MCF 10A (cell line): Measurements from ENCODE around the gene SNX7. TPM values are rescaled to one million over a fixed set of nuclear protein-coding genes. Genes with fewer than 3 reads are reported as not detected.

Experiments used
- BruUV-seq: library from RNA; stranded (reverse); fragments of 400-500 nt; replicated peaks from 2 replicates; lab custom pipeline; 2021; lab: Mats Ljungman, UMichigan
- CTCF ChIA-PET: fragments of 300-600 bp; sonication (Branson Sonifier 250); formaldehyde crosslinking; extraction: SDS; loops from one replicate; lab custom pipeline; 2021; ENCODE audit warnings: antibody characterized with exemption, inconsistent platforms; lab: Yijun Ruan, JAX
- POLR2A ChIA-PET: fragments of 300-600, 350-650 bp; sonication (Branson Sonifier 250); formaldehyde crosslinking; extraction: SDS; loops from one replicate; lab custom pipeline; 2020; ENCODE audit warnings: antibody characterized with exemption, inconsistent platforms; lab: Yijun Ruan, JAX
- DNase-seq: peaks from one replicate; pipeline ENCODE4 v3.0.0-alpha.2; 2018; ENCODE audit not compliant: unreplicated experiment
- H3K27ac Mint-ChIP-seq: one replicate; pipeline ENCODE4 v1.8.0; 2022; ENCODE audit warnings: mild to moderate bottlenecking, low read depth, mixed read lengths; ENCODE audit not compliant: unreplicated experiment
- H3K27me3 Mint-ChIP-seq: one replicate; pipeline ENCODE4 v1.8.0; 2022; ENCODE audit warnings: mixed read lengths; ENCODE audit not compliant: insufficient read depth, unreplicated experiment
- H3K36me3 Mint-ChIP-seq: one replicate; pipeline ENCODE4 v1.8.0; 2022; ENCODE audit warnings: mild to moderate bottlenecking, moderate library complexity, mixed read lengths; ENCODE audit not compliant: insufficient read depth, unreplicated experiment
- H3K4me1 Mint-ChIP-seq: one replicate; pipeline ENCODE4 v1.8.0; 2022; ENCODE audit warnings: mixed read lengths; ENCODE audit not compliant: insufficient read depth, unreplicated experiment
- H3K4me3 Mint-ChIP-seq: one replicate; pipeline ENCODE4 v1.8.0; 2022; ENCODE audit warnings: mild to moderate bottlenecking, moderate library complexity, mixed read lengths; ENCODE audit not compliant: unreplicated experiment
- H3K9me3 Mint-ChIP-seq: one replicate; pipeline ENCODE4 v1.8.0; 2022; ENCODE audit warnings: mixed read lengths; ENCODE audit not compliant: unreplicated experiment
- intact Hi-C: fragments of 100-400 bp; cut with micrococcal nuclease; formaldehyde crosslinking; loops from 2 replicates; pipeline ENCODE4 v1.14.1; 2022
- total RNA-seq: library from RNA; stranded (reverse); gene quantifications from 2 replicates; pipeline ENCODE4 v1.2.3, GENCODE V29; 2022
- TF ChIP-seq, protein P1 (sequence below): fragments of 200-600 bp; IDR thresholded peaks from one replicate; pipeline ENCODE4 v1.8.0; 2022; ENCODE audit warnings: antibody characterized with exemption, mild to moderate bottlenecking; ENCODE audit not compliant: unreplicated experiment

Gene SNX7
- total RNA-seq, 1 experiment from 2014 or later: 24.2 TPM

DNA sequence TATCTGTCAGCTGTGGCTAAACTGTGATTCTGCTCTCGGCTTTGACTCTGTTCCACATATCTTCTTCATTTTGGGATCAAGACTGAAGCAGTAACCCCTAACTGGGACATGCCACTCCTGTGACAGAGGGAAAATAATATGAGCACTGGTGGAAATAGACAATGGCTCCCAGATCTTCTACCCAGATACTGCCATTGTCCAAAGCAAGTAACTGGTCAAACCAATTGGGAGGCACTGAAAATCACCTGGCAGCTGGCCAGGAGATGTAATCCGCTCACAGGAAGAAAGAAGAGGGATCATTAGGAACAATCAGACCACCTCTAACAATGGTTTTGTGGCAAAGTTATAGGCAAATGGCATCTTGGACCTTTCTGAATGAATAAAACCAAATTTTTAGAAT, 10.7 kb downstream of the SNX7 start:
- ChIA-PET CTCF (no interaction called here), POLR2A (interaction anchor here (1.6 to 2.9 kb wide), 2 partner anchors 11 kb away, joined by 3 to 16 read pairs; partner anchors contain the start of gene SNX7)
- Mint-ChIP-seq H3K36me3 (no peaks in the 10 kb centered on the region), H3K4me3 (no peak overlapping the region), H3K27me3 (no peaks in the 10 kb centered on the region), H3K4me1 (peaks cover 24% of the 10 kb centered on the region), H3K27ac (no peak overlapping the region), H3K9me3 (no peaks in the 10 kb centered on the region)
- intact Hi-C loops: no loop called here
- DNase-seq: no peak
- no TSS peak for BruUV-seq
- TF ChIP-seq, protein P1, sequence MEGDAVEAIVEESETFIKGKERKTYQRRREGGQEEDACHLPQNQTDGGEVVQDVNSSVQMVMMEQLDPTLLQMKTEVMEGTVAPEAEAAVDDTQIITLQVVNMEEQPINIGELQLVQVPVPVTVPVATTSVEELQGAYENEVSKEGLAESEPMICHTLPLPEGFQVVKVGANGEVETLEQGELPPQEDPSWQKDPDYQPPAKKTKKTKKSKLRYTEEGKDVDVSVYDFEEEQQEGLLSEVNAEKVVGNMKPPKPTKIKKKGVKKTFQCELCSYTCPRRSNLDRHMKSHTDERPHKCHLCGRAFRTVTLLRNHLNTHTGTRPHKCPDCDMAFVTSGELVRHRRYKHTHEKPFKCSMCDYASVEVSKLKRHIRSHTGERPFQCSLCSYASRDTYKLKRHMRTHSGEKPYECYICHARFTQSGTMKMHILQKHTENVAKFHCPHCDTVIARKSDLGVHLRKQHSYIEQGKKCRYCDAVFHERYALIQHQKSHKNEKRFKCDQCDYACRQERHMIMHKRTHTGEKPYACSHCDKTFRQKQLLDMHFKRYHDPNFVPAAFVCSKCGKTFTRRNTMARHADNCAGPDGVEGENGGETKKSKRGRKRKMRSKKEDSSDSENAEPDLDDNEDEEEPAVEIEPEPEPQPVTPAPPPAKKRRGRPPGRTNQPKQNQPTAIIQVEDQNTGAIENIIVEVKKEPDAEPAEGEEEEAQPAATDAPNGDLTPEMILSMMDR: no peak

DNA sequence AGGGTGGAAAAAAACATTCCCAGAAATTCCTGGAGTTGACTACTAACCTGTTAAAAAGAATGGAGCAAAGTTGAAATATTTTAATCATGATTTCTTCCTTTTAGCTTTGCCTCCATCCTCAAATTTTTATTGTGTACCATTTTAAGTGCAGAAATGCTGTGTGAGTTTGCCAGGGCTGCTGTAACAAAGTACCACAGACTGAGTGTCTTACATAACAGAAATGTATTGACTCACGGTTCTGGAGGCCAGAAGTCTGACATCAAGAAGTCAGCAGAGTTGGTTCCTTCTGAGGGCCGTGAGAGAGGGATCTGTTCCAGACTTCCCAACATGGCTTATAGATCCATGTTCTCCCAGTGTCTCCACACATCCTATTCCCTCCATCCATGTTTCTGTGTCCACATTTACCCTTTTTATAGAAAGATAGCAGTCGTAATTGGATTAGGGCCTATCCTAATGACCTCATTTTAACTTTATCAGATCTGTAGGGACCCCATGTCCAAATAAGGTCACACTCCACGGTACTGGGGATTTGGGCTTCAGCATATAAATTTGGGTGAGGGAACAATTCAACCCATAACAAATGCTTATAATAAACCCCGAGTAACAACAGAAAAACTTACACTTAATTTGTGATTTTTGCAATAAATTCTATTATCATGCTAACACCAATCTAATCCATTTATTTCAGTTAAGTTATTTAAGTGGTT, 12.7 kb downstream of the SNX7 start:
- no TSS peak for BruUV-seq
- ChIA-PET POLR2A (interaction anchor here (0.6 to 1.3 kb wide), 3 partner anchors 12 to 205 kb away, joined by 3 to 5 read pairs (median 5); no protein-coding TSS in a partner anchor), CTCF (no interaction called here)
- Mint-ChIP-seq H3K9me3 (no peaks in the 10 kb centered on the region), H3K27ac (no peak overlapping the region), H3K4me3 (no peak overlapping the region), H3K4me1 (peaks cover 16% of the 10 kb centered on the region), H3K27me3 (no peaks in the 10 kb centered on the region), H3K36me3 (no peaks in the 10 kb centered on the region)
- peak; percentile 41 for DNase-seq
- intact Hi-C loops: no loop called here
- TF ChIP-seq, protein P1: no peak

DNA sequence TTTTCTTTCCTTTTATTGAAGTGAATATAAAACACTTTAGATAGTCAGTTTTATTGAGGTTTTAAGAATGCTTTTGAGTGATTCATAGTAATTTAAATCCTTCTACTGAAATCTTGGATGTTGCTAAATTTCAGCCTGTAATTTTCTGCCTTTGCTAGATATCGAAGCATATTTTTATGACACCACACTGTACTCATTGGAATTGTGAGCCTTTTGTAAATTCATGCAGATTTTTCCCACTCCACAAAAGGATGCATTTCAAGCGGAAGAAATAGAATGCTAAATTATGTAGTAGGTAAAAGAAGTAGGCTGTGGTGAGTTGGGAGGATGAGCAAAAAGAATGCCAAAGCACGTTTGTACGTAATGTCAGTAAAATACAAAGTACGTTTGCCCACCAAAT, 13.8 kb downstream of the SNX7 start:
- H3K9me3 Mint-ChIP-seq: no peaks in the 10 kb centered on the region
- POLR2A ChIA-PET: interaction anchor here (1.8 kb wide), 1 partner anchor 13 kb away, joined by 10 read pairs; the partner anchor contains the start of gene SNX7
- H3K4me3 Mint-ChIP-seq: no peak overlapping the region
- intact Hi-C loops: no loop called here
- TF ChIP-seq, protein P1: no peak
- H3K4me1 Mint-ChIP-seq: peaks cover 11% of the 10 kb centered on the region
- DNase-seq: no peak
- H3K27ac Mint-ChIP-seq: no peak overlapping the region
- H3K36me3 Mint-ChIP-seq: peaks cover under 1% of the 10 kb centered on the region
- BruUV-seq: no TSS peak
- CTCF ChIA-PET: no interaction called here
- no peaks in the 10 kb centered on the region for H3K27me3 Mint-ChIP-seq

DNA sequence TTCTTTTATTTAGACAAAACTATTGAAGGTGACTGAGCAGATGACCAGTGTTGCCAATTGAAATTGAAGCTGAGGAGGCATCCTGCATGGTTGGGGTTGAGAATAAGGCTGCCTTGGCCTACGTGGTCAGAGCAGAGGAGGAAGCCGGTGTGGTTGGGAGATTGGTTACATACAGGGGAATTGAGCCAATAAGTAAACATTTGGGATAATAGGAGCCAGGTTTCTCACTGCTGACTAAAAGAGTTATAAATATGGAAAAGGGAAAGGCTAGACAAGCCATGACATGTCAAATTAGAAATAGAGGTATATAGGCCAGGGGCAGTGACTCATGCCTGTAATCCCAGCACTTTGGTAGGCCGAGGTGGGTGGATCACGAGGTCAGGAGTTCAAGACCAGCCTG, 15.8 kb downstream of the SNX7 start:
- peak; percentile 90 for DNase-seq
- H3K27ac Mint-ChIP-seq: peak overlapping the region; percentile 82
- no TSS peak for BruUV-seq

More for the DNA sequence above, 15.8 kb downstream of the SNX7 start:
- Mint-ChIP-seq H3K27me3 (no peaks in the 10 kb centered on the region), H3K9me3 (no peaks in the 10 kb centered on the region), H3K36me3 (peaks cover 4% of the 10 kb centered on the region), H3K4me1 (peaks cover 11% of the 10 kb centered on the region), H3K4me3 (no peak overlapping the region)
- intact Hi-C loops: no loop called here
- ChIA-PET CTCF (no interaction called here), POLR2A (interaction anchor here (1.8 kb wide), 1 partner anchor 15 kb away, joined by 10 read pairs; the partner anchor contains the start of gene SNX7)
- TF ChIP-seq, protein P1: no peak
